Stimulated activated CD4-positive, alpha-beta T cell treated with anti-CD3 and anti-CD28 coated beads, Interleukin-2, amount 100 ng/mL, for 24 hours (primary cell): Measurements from ENCODE around the gene SLIT3.

Experiments used
- DNase-seq, 2 donors: peaks; one replicate each; pipeline ENCODE4 v3.0.0-alpha.2; 2020

The SLIT3 gene

DNA sequence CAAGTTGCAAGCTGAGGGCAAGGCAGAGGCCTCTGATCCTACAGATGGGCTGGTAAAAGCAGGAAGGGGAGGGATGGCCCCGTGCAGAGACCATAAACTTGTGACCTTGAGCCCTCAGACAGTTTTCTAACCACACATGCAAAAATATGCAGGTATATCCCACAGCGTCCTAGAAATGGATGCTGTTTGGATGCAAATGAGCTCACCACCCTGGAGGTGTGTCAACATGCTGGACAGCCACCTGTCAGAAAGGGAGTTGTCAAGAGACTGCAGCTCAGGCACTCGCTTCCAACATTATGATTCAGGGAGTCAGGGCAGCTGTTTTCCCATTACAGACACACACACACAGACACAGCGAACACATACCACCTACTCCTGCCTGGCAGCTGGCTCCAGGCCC, 624.4 kb downstream of the SLIT3 start:
- no peak for DNase-seq

DNA sequence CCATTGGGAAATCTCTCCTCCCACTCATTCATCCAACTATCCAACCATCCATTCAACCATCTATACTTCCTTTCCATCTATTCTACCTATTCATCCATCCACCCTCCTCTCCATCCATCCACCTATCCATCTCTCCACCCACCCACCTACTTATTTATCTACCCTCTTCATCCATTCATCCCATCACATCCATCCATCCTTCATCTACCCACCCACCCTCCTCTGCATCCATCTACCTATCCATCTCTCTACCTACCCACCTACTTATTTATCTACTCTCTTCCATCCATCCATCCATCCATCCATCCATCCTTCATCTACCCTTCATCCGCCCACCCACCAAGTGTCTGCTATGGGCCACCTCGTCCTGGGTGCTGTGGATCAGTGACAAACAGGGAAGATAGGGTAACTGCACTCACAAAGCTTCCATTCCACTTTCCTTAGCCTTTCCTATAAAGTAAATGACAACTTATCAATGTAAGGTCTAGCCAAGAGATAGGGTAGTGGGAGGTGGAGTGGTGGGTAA, 625.0 kb downstream of the SLIT3 start:
- DNase-seq, result no peak

DNA sequence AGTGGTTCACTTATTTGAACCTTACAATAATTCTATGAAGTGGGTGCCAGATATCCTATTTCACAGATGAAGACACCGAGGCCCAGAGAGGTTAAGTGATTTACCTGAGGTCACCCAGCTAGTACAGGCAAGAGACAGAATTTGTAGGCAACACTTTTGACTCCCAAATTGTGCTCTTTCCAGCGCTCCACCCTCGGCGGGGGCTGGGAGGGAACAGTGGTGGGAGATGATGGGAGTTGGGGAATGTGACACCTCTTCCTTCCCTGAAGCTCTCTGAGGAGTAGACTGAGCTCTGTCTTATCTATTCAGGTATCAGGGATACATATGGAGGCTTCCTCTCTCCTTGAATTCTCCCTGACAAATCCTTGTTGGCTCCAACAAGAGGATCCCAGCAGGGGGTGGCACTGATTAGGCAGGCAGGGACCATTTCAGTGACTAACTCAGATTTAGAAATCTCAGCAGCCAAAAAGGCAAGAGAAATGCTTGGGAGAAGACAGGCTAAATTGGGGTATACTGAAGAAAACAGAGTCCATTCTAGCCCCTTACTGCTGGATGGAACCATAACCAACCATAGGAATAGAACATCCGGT, 626.0 kb downstream of the SLIT3 start:
- DNase-seq, result no peak

DNA sequence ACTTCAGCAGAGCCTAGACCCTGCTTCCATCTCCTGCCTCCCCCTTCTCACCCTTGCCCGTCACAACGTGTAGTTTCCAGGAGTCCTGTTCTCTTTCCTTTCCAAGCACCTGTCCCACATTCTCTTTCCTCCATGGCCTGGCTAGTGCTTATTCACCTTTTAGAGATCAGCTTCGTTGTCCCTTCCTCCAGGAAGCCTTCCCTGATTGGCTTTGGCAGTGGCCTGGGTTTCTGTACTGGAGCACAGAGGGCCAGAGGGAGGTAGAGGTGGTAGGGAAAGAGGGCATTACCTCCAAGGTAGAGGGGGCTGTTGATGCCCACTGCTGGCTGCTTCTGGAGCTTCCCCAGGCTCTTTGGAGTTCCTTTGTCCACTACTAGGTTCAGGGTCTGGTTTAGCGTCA, 628.1 kb downstream of the SLIT3 start:
- no peak for DNase-seq

DNA sequence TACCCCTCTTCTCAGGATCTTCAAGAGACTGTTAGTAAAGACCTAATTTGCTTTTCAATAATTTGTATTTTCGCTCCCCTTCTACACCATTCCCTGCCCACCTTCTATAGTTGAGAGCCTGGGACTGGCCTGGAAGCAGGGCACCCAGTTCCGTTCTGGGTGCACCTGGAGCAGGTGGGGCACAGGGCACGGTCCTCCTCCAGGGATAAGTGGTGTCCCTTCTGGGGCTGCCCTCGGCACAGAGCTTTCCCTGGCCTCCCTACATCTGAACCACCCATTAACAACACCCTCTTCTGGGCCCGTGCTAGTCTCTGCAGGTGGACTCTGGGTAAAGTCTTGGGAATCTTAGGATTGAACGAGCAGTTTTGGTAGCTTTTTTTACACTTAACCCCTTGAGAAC, 628.9 kb downstream of the SLIT3 start:
- no peak for DNase-seq

DNA sequence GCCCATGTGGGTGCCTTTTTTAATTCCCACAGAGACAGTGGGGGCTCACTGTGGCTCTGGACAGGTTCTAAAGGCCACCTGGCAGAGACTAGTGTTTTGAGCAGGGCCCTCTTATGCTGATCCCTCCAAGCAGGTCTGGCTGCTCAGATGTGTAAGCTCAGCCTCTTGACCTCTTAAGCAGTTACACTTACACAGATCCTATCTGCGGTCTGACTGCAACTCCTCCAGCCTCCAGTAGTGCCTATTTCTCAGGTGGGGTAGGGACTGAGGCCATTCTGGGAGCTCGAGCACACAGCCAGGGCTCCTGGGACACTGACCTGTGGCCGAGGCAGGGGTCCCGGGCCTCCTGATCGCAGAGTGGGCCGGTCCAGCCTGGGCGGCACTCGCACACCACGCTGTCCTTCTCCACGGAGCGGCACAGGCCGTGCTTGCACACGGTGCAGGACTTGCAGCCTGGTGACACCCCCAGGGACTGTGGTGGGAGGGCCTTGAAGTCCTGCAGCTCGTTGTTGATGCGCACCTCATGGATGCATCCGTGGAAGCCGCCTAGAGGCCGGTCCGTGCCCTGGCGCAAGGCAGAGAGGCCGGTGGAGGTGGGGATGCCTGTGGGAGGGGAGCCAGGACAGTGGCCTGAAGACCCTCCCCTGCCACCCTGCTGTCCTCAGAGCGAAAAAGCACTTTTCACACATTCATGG, 629.9 kb downstream of the SLIT3 start:
- no peak for DNase-seq

DNA sequence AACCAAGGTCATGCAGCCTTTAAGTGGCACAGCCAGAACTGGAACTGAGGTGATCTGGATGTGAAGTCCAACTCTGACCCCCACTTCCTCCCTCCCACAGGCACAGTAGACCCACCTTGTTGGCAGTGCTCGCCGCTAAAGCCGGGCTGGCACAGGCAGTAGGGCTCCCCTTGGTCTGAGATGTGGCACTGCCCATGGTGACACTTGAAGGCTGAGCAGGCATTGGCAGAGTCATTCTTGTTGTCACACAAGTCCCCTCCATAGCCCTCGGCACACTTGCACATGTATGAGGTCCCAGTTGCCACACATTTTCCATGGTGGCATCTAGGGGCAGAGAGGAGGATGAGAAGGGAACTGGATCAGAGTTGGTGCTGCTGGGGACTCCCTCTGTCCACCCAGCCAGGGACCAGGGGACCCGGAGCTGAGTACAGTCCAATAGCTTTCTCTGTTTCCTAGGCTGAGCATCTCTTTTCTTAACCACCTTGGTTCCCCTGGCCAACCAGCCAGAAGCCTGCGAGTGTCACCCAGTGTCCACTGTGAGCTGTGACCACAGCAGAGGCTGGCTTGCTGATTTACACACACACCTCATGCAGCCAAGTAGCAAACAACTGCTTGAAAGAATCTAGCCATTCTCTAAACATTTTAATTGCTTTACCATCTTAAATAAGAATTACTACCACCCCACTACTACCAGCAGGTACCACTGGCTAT, 631.1 kb downstream of the SLIT3 start:
- no peak for DNase-seq

DNA sequence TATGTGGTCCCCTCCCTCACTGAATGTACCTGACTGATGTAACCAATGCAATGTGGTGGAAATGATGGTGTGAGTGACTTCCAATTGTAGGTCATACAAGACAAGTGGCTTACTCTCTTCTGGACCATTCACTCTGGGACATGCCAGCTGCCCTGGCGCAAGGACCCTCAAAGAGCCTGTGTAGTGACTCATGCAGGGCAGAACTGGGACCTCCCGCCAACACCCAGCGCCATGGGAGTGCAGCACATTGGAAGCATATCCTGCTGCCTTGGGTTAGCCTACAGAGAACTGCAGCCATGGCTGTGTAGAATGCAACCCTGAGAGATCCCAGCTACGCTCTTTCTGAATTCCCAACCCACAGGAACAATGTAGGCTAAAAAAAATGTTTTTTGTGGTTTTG, 631.8 kb downstream of the SLIT3 start:
- no peak for DNase-seq

DNA sequence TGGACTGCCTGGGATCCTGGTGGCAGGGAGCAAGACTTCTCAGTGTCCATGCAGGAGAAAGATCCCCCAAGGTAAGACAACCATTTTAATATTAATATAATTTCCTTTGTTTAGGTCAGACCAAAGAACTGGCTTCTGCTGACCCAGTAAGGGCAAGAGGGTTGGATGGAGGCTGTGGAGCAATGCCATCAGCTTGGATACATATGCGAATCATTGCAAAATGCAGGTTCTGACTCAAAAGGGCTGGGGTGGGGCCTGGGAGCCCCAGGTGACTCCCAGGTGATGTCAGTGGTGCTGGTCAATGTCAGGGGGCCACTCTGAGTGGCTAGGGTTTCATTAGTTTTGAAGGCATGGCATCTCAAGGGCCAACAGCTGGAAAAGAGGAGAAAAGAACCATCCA, 632.9 kb downstream of the SLIT3 start:
- no peak for DNase-seq

DNA sequence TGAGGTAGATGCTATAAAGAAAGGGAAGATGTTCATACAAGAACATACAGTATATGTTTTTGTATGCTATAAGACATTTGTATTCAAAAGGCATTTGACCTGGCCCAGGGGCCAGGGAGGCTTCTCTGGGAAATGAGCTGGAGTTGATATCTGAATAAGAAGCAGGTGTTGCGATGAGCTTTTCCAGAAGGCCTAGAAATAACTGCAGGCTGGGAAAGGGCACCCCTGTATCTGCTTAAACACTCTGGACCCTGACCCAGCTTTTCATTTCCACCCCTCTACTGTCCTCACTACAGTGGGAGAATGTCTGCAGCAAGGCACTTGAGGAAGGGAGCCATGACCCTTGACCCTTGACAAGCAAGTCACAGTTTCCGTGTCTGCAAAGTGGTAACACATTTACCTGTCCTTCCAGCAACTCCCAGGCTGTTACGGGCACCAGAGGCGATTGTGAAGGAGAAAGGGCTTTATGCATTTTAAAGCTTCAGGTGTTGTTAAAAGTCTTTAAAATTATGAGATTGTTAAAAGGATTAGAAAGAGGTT, 633.6 kb downstream of the SLIT3 start:
- DNase-seq, result no peak

DNA sequence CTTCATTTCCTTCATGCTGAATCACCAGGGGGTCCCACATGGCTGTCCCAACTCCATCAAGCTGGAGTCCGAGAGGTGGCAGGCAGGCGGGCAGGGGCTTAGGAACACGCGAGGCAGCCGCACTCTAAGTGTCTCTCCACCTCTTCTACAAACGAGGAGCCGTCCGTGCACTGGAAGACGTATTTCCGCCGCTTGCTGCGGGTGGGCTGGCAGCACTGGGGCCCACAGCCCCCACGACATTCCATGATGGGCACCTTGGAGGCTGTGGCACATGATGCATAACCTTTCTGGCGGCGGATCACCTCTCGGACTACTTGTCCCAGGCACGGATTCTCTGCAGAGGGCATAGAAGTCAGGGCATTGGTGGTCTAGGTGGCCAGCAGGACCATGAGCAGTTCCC, 634.6 kb downstream of the SLIT3 start:
- no peak for DNase-seq

DNA sequence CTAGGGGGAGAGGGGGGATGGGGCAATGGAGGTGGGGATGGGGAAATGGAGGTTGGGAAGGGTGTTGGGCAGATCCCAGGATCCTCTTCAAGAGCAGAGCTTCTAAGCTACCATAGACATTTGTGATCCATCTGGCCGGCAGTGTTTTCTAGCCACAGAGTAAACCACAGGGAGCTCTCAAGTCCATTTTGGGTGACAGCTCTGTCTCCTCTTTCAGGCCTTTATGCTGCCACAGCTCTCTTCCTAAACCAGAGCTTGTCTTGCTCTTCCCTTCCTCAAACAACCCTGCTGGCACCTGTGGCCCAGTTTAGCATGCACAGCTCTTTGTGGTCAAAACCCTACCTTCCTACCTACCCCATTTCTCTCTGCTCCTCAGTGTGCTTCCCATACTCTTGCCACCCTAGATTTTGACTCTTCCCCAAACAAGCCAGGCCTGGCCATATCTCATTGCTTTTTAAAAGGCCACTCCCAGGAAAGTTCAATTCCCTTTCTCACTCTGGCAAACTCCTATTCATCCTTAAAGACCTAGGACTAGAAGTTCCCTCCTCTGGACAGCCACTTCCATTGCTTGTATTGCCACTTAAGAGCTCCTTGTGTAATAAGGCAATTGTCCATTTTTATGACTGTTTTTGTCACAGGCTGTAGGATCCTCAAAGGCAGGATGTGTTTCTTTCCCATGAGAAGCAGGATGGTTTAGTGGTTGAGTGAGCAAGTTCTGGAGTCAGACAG, 637.5 kb downstream of the SLIT3 start:
- no peak for DNase-seq

DNA sequence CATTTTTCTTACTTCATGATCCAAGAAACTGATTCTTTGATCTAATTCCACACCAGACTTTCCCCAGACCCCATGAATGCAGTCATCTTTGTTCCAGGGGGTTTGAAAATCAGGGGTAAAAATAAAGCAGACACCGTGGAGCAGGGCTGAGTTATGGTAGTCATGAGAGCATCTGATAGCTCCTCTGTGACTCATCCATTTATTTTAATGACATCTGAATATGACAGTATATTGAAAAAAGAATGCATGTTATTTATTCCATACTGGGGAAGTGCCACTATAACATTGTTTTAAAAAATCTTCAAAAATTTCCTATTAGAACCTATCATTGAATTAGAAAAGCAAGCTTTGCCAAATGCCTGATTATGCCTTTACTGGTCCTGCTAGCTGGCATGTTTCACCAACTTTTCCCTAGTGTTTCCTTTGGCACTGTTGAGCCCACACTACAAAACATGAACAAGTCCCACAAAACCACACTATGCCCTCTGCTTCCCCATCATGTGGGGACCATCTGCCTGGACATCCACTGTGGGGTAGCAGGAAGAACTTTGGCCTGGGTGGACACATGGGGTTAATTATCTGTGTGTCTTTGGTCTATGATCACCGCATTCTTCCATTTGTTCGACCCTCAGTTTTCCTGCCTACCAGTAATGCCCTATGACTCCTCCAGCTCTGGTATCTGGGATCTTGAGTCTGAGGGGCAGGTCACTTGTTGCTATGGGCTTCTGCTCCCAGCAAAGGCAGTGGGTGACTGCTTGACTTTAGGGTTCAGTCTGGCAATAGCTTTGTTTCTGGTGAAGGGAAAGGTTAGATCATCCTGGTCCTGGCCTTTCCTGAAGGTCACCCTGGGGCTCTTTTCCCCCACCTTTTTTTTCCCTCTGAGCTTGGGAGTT, 639.1 kb downstream of the SLIT3 start:
- DNase-seq, result no peak

DNA sequence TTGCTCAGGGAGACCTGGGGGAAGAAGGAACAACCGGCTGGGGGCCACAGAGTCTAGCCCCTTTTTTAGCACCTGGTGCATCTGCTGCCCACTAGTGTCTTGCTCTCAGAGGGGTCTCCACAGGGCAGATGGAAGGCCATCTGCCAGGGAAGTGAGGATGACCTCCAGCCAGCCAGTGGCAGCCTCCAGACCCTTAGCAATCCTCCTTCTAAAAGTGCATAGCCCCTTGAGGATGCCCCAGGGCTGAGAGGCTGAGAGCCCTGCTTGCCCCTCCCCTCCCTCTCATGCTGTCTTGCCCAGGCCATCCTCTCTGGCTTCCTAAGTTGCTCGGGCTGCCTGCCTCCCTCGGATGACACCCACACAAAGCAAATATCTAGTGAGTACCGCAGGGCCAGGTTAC, 640.2 kb downstream of the SLIT3 start:
- no peak for DNase-seq

DNA sequence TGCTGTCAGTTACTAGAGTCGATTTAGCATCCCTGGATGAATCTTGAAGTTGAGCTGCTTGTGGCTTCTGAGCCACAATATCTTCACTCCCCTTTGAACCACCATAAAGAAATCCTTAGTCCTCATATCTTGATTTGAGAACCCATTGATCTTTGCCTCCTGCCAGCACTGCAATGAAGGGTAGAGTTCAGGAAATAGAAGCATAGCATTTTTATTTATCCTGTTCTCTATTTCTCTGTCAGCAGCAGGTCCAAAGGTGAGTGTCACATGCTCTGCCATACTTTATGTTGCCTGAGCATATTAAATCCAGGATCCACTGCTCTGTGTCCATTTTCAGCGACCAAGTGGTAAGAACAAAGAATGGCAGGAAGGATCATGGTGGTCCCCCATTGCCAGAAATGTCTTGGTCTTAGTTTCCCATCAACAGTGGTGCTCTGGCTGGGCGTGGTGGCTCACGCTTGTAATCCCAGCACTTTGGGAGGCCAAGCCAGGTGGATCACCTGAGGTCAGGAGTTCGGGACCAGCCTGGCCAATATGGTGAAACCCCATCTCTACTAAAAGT, 641.6 kb downstream of the SLIT3 start:
- no peak for DNase-seq

DNA sequence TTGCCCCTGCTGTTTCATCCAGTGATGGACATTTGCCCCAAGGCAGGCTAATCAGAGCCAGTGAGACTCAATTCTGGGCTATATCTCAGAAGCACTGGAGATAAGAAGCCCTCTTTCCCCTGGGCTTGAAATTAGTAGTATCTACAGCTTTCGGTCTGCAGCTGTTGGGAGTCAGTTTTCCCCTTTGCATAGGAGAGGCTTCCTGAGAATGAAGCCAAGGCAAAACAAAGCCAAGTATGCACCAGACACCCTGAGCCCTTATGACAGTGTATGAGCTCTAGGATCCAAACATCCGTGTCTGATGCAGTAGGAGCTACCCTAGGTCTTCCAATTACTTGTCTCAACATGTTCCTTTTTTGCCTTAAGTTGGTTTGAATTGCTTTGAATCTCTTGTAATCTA, 642.5 kb downstream of the SLIT3 start:
- DNase-seq, result no peak

DNA sequence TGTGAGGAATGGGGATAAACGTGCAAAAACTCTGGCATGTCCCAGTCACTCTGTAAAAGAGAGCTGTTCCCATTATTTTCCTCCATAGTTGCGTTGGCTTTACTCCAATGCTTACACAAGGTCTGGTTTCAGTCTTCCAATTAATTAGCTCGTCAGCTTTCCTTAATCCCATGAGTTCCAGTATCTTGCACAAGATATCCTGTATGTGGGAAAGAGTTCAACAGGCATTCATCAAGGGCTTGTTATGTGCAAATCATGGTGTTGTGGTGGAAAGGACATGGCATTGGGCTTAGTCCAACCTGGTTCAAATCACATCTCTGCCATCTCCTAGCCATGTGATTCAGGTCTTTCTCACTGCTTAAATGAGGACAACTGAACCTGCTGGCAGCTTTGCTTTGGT, 644.3 kb downstream of the SLIT3 start:
- no peak for DNase-seq

DNA sequence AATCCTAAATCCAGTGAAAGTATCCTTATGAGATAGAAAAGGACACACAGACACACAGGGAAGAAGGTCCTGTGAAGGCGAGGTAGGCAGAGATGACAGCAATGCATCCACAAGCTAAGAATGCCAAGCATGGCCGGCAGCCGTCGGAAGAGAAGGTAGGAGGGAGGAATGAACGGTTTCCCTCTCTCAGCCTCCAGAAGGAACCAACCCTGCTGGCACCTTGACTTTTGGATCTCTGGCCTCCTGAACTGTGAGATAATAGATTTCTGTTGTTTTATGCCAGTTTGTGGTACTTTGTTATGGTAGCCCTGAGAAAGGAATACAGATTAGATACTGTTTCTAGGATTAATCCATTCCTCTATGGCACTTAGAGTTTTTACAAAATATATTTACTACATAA, 645.6 kb downstream of the SLIT3 start:
- DNase-seq, result no peak

DNA sequence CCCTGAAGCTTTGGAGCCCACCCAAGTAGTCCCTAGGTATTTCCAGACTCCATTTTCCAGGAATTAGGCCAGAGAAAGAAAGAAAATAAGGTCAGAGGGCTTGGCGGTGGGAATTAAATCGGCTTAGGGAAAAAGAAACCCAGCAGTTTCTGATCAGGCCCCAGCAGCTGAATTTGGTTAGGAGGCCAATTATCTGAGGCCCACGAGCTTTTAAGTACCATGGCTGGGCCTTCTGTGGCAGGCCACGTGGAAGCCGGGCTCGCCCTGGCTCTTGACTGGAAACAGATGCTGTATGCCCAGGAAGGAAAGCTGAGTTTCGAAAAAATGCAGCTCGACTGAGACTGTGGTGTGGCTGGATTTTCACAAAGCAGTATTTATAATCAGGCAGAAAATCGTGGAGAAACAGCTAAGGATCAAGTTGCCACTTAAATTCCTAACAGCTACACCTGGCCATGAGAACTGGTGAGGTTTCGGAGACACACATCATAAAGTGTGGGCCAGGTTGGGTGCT, 646.7 kb downstream of the SLIT3 start:
- no peak for DNase-seq

DNA sequence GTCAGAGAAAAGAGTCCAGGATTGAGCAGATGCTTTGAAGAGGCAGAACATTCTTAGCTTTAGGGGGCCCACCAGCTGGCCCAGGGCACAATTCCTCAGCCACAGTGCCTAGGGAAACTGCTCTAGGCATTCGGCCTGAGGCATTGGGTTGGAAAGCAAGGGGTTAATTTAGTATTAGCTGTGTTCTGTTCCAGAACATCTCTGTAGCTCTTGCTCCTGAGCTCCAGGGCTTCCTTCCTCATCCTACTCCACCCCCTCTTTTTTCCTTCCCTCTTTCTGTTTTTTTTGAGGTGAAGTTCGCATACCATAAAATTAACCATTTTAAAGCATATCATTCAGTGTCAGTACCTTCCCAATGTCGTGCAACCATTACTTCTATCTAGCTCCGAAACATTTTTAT, 647.3 kb downstream of the SLIT3 start:
- DNase-seq, result no peak

DNA sequence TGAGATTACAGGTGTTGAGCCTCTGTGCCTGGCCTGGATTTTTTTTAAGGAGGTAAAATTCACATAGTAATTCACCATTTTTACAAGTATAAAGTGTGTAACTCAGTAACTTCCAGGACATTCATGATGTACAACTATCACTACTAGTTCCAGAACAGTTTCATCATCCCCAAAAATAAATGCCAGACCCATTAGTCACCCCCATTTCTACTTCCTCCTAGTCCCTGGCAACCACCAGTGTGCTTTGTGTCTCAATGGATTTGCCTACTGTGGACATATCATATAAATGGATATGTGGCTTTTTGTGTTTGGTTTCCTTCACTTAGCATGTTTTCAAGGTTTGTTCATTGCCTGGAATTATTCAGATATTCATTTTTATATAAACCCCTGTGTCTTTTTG, 649.3 kb downstream of the SLIT3 start:
- DNase-seq, result no peak

DNA sequence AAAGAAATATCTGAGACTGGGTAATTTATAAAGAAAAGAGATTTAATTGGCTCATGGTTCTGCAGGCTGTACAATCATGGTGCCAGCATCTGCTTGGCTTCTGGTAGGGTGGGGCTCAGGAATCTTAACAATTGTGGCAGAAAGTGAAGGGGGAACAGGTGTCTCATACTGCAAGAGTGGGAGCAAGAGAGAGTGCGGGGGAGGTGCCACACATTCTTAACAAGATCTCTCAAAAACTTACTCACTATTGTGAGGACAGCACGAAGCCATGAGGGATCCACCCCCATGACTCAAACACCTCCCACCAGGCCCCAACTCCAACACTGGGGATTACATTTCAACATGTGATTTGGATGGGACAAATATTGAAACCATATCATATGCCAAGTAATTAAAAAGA, 651.6 kb downstream of the SLIT3 start:
- no peak for DNase-seq
